MM.1S (cell line): ENCODE results near the gene ATRN.

Experiments used
- DNase-seq: peaks from one replicate; pipeline ENCODE4 v3.0.0-alpha.2; 2015
- H2AFZ ChIP-seq: fragments of 300-600 bp; sonication (generic); 2 replicates; pipeline ENCODE4 v1.6.0; 2016; ENCODE audit warnings: antibody characterized with exemption, low read length
- H3F3A ChIP-seq: fragments of 300-600 bp; sonication (generic); 2 replicates; pipeline ENCODE4 v1.6.1; 2016; ENCODE audit warnings: mild to moderate bottlenecking, antibody characterized with exemption, low read length, moderate library complexity, mixed read lengths; ENCODE audit not compliant: insufficient read depth
- H3K27ac ChIP-seq: fragments of 300-600 bp; sonication (generic); 2 replicates; pipeline ENCODE4 v1.5.1; 2016; ENCODE audit warnings: mild to moderate bottlenecking, low read length
- H3K27me3 ChIP-seq: fragments of 300-600 bp; sonication (generic); replicated peaks from 2 replicates; pipeline ENCODE4 v1.6.0; 2016; ENCODE audit warnings: low read length; ENCODE audit not compliant: insufficient read depth
- H3K36me3 ChIP-seq: fragments of 300-600 bp; sonication (generic); replicated peaks from 2 replicates; pipeline ENCODE4 v1.6.1; 2016; ENCODE audit warnings: mild to moderate bottlenecking, low read length, mixed read lengths; ENCODE audit not compliant: insufficient read depth
- H3K4me1 ChIP-seq: fragments of 300-600 bp; sonication (generic); 2 replicates; pipeline ENCODE4 v1.6.1; 2016; ENCODE audit warnings: low read length, mixed read lengths
- H3K4me2 ChIP-seq: fragments of 300-600 bp; sonication (generic); 2 replicates; pipeline ENCODE4 v1.6.0; 2016; ENCODE audit warnings: low read depth, low read length
- H3K4me3 ChIP-seq: fragments of 300-600 bp; sonication (generic); 2 replicates; pipeline ENCODE4 v1.5.1; 2016; ENCODE audit warnings: low read length, mixed read lengths
- H3K79me2 ChIP-seq: fragments of 300-600 bp; sonication (generic); 2 replicates; pipeline ENCODE4 v1.6.1; 2016; ENCODE audit warnings: mixed run types, low read length, mixed read lengths
- H3K9ac ChIP-seq: fragments of 300-600 bp; sonication (generic); 2 replicates; pipeline ENCODE4 v1.6.1; 2016; ENCODE audit warnings: low read length, mixed read lengths
- H3K9me2 ChIP-seq: fragments of 300-600 bp; sonication (generic); replicated peaks from 2 replicates; pipeline ENCODE4 v1.6.1; 2016; ENCODE audit warnings: mild to moderate bottlenecking, low read length, mixed read lengths; ENCODE audit not compliant: insufficient read depth
- H3K9me3 ChIP-seq: fragments of 300-600 bp; sonication (generic); replicated peaks from 2 replicates; pipeline ENCODE4 v1.6.1; 2016; ENCODE audit warnings: mild to moderate bottlenecking, low read length, mixed read lengths; ENCODE audit not compliant: insufficient read depth
- H4K20me1 ChIP-seq: fragments of 300-600 bp; sonication (generic); 2 replicates; pipeline ENCODE4 v1.6.1; 2016; ENCODE audit warnings: mild to moderate bottlenecking, low read length, moderate library complexity, mixed read lengths; ENCODE audit not compliant: insufficient read depth
- CTCF ChIP-seq: fragments of 300-600 bp; sonication (generic); IDR thresholded peaks from 2 replicates; pipeline ENCODE4 v1.5.1; 2016; ENCODE audit warnings: antibody characterized with exemption, low read length, mixed read lengths
- EZH2 ChIP-seq: fragments of 300-600 bp; sonication (generic); optimal IDR thresholded peaks from 2 replicates; pipeline ENCODE3; 2017; ENCODE audit warnings: low read depth, mild to moderate bottlenecking, antibody characterized with exemption, low read length, mixed read lengths
- EZH2phosphoT487 ChIP-seq: fragments of 300-600 bp; sonication (generic); IDR thresholded peaks from 2 replicates; pipeline ENCODE4 v1.6.1; 2018; ENCODE audit warnings: antibody characterized with exemption, low read length

The ATRN gene

DNA sequence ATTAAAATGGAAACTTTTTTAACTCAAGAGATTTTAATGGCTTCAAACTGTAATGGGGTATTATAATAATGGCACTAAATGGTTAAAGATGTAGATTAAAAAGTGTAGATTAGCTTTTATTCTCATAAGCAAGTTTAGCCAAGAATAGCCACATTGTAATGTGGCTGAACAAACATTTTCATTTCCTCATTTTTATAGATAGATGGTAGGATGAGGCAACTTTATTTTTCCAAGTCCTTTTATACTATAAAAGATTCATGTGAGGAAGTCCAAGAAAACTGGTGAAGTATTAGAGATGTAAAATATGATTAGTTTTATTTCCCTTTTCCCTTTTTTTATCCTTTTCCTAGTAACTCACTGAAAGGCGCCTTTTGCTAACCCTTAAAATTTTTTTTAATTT lies 88.8 kb downstream of the ATRN start:
- H3K9me3 ChIP-seq: no peaks in the 10 kb centered on the region
- no peaks in the 10 kb centered on the region for H3K9me2 ChIP-seq
- H3F3A ChIP-seq: no peaks in the 10 kb centered on the region
- DNase-seq: no peak
- no peaks in the 10 kb centered on the region for H3K27me3 ChIP-seq
- H3K79me2 ChIP-seq: no peaks in the 10 kb centered on the region
- no peak for TF ChIP-seq EZH2phosphoT487
- TF ChIP-seq CTCF: no peak
- TF ChIP-seq EZH2: no peak
- peaks cover 8% of the 10 kb centered on the region for H3K4me1 ChIP-seq
- H4K20me1 ChIP-seq: no peaks in the 10 kb centered on the region
- peak overlapping the region; percentile 24; the same call in 1 of the 2 replicates for H3K4me2 ChIP-seq
- H3K36me3 ChIP-seq: no peaks in the 10 kb centered on the region
- H3K4me3 ChIP-seq: no peak overlapping the region
- no peak overlapping the region for H3K27ac ChIP-seq
- H3K9ac ChIP-seq: no peak overlapping the region
- H2AFZ ChIP-seq: no peak overlapping the region

GRCh38 chr20:3560162-3560561 lies 89.3 kb downstream of the ATRN start:
- H3K4me2 ChIP-seq: no peak overlapping the region
- no peak for DNase-seq
- H3K4me3 ChIP-seq: no peak overlapping the region
- H3F3A ChIP-seq: no peaks in the 10 kb centered on the region
- H3K79me2 ChIP-seq: no peaks in the 10 kb centered on the region
- H3K9me2 ChIP-seq: no peaks in the 10 kb centered on the region
- H2AFZ ChIP-seq: no peak overlapping the region
- H3K27me3 ChIP-seq: no peaks in the 10 kb centered on the region
- no peak for TF ChIP-seq EZH2
- no peak for TF ChIP-seq CTCF
- no peak for TF ChIP-seq EZH2phosphoT487
- H3K4me1 ChIP-seq: peaks cover 8% of the 10 kb centered on the region
- H3K9ac ChIP-seq: no peak overlapping the region
- H3K27ac ChIP-seq: no peak overlapping the region
- H4K20me1 ChIP-seq: no peaks in the 10 kb centered on the region
- H3K9me3 ChIP-seq: no peaks in the 10 kb centered on the region
- H3K36me3 ChIP-seq: no peaks in the 10 kb centered on the region

DNA sequence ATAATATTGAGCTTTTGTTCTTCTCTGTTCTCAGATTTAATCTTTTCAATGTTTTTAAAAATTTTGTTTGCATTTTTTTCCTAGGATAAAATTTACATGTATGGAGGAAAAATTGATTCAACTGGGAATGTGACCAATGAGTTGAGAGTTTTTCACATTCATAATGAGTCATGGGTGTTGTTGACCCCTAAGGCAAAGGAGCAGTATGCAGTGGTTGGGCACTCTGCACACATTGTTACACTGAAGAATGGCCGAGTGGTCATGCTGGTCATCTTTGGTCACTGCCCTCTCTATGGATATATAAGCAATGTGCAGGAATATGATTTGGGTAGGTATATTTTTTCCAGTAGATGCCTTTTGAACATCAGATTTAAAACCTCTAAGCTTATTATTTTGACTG lies 89.8 kb downstream of the ATRN start:
- Histone ChIP-seq H3K4me2 (no peak overlapping the region), H3F3A (no peaks in the 10 kb centered on the region), H3K4me3 (no peak overlapping the region), H3K9me2 (no peaks in the 10 kb centered on the region), H3K9ac (no peak overlapping the region), H3K9me3 (no peaks in the 10 kb centered on the region), H3K27ac (no peak overlapping the region), H3K4me1 (peaks cover 8% of the 10 kb centered on the region), H3K79me2 (no peaks in the 10 kb centered on the region), H4K20me1 (no peaks in the 10 kb centered on the region), H3K36me3 (no peaks in the 10 kb centered on the region), H2AFZ (no peak overlapping the region), H3K27me3 (no peaks in the 10 kb centered on the region)
- DNase-seq: no peak
- TF ChIP-seq EZH2phosphoT487 (no peak), EZH2 (no peak), CTCF (no peak)

GRCh38 chr20:3563133-3563532 lies 92.3 kb downstream of the ATRN start:
- H3K9me3 ChIP-seq: no peaks in the 10 kb centered on the region
- no peaks in the 10 kb centered on the region for H3F3A ChIP-seq
- H3K9ac ChIP-seq: no peak overlapping the region
- no peaks in the 10 kb centered on the region for H3K9me2 ChIP-seq
- no peaks in the 10 kb centered on the region for H3K27me3 ChIP-seq
- H3K4me3 ChIP-seq: no peak overlapping the region
- TF ChIP-seq EZH2phosphoT487 (no peak), EZH2 (no peak), CTCF (no peak)
- no peak overlapping the region for H3K27ac ChIP-seq
- H3K4me2 ChIP-seq: no peak overlapping the region
- peaks cover 8% of the 10 kb centered on the region for H3K4me1 ChIP-seq
- H3K79me2 ChIP-seq: no peaks in the 10 kb centered on the region
- H4K20me1 ChIP-seq: no peaks in the 10 kb centered on the region
- DNase-seq: no peak
- no peak overlapping the region for H2AFZ ChIP-seq
- H3K36me3 ChIP-seq: no peaks in the 10 kb centered on the region
